WTC11 (cell line): Measurements from ENCODE around the gene NWD2. TPM values are rescaled to one million over a fixed set of nuclear protein-coding genes. Genes with fewer than 3 reads are reported as not detected.
A peak's percentile ranks its signal among the peaks of the same experiment; 100 is the strongest.

ENCODE experiments used
- ATAC-seq: fragments of 200-7000 bp; cut with Tn5 transposase; 2 replicates; pipeline ENCODE4 v1.10.0; 2021; ENCODE audit warnings: mild to moderate bottlenecking, moderate library complexity
- CTCF ChIA-PET: fragments of 300-600 bp; sonication (Branson Sonifier 250); formaldehyde crosslinking; loops from one replicate; lab custom pipeline; 2021; ENCODE audit warnings: antibody characterized with exemption; lab: Charles Lee
- POLR2A ChIA-PET: fragments of 350-600 bp; sonication (Branson Sonifier 250); formaldehyde crosslinking; loops from one replicate; lab custom pipeline; 2021; ENCODE audit warnings: antibody characterized with exemption; lab: Charles Lee
- DNase-seq: peaks from one replicate; pipeline ENCODE4 v3.0.0; 2021; ENCODE audit warnings: low spot score
- H3K27ac Mint-ChIP-seq: 2 replicates; pipeline ENCODE4 v1.8.0; 2021; ENCODE audit warnings: mixed read lengths
- H3K27me3 Mint-ChIP-seq: 2 replicates; pipeline ENCODE4 v1.8.0; 2021; ENCODE audit warnings: low read depth, mild to moderate bottlenecking, moderate library complexity, mixed read lengths
- H3K36me3 Mint-ChIP-seq: 2 replicates; pipeline ENCODE4 v1.8.0; 2021; ENCODE audit warnings: mixed read lengths
- H3K4me1 Mint-ChIP-seq: 2 replicates; pipeline ENCODE4 v1.8.0; 2022; ENCODE audit warnings: mixed read lengths
- H3K4me3 Mint-ChIP-seq: 2 replicates; pipeline ENCODE4 v1.8.0; 2021; ENCODE audit warnings: mild to moderate bottlenecking, moderate library complexity, mixed read lengths
- H3K9me3 Mint-ChIP-seq: 2 replicates; pipeline ENCODE4 v1.8.0; 2021; ENCODE audit warnings: mixed read lengths
- CDX4 ChIP-seq: fragments of 250-450 bp; sonication (Bioruptor Pico); IDR thresholded peaks from 2 replicates; pipeline ENCODE4 v1.9.0; 2021; ENCODE audit warnings: moderate library complexity, mild to moderate bottlenecking, inconsistent platforms, borderline replicate concordance
- CREM ChIP-seq: sonication (generic); formaldehyde crosslinking; IDR thresholded peaks from 2 replicates; pipeline ENCODE4 v1.8.1; 2022; ENCODE audit warnings: mild to moderate bottlenecking, missing genetic modification reagents, moderate library complexity
- EMX1 ChIP-seq: fragments of 250-450 bp; sonication (Bioruptor Pico); IDR thresholded peaks from 2 replicates; pipeline ENCODE4 v1.8.0; 2021; ENCODE audit warnings: mild to moderate bottlenecking
- ERG ChIP-seq: fragments of 250-450 bp; sonication (Bioruptor Pico); IDR thresholded peaks from 2 replicates; pipeline ENCODE4 v1.8.0; 2021; ENCODE audit warnings: mild to moderate bottlenecking
- FOXJ3 ChIP-seq: sonication (generic); formaldehyde crosslinking; IDR thresholded peaks from 2 replicates; pipeline ENCODE4 v1.9.0; 2021; ENCODE audit warnings: missing genetic modification reagents, mild to moderate bottlenecking, borderline replicate concordance
- FOXP1 ChIP-seq: sonication (generic); formaldehyde crosslinking; IDR thresholded peaks from 2 replicates; pipeline ENCODE4 v1.8.0; 2022; ENCODE audit warnings: missing genetic modification reagents, mild to moderate bottlenecking, moderate library complexity, borderline replicate concordance
- GTF2I ChIP-seq: fragments of 250-450 bp; sonication (Bioruptor Pico); conservative IDR thresholded peaks from 2 replicates; pipeline ENCODE4 v1.4.0; 2021; ENCODE audit warnings: mild to moderate bottlenecking
- IRF1 ChIP-seq: sonication (generic); formaldehyde crosslinking; IDR thresholded peaks from 2 replicates; pipeline ENCODE4 v1.8.0; 2023; ENCODE audit warnings: missing genetic modification reagents
- KAT7 ChIP-seq: sonication (generic); formaldehyde crosslinking; IDR thresholded peaks from 2 replicates; pipeline ENCODE4 v1.8.1; 2023; ENCODE audit warnings: missing genetic modification reagents, mild to moderate bottlenecking, borderline replicate concordance
- MXD4 ChIP-seq: fragments of 250-450 bp; sonication (Bioruptor Pico); IDR thresholded peaks from 2 replicates; pipeline ENCODE4 v1.8.0; 2021; ENCODE audit warnings: mild to moderate bottlenecking, moderate library complexity, borderline replicate concordance
- NFYB ChIP-seq: sonication (generic); formaldehyde crosslinking; conservative IDR thresholded peaks from 2 replicates; pipeline ENCODE4 v1.8.0; 2022; ENCODE audit warnings: low read depth, missing genetic modification reagents
- NR1H2 ChIP-seq: sonication (generic); formaldehyde crosslinking; IDR thresholded peaks from 2 replicates; pipeline ENCODE4 v1.9.0; 2021; ENCODE audit warnings: mild to moderate bottlenecking, moderate library complexity, missing genetic modification reagents
- NR3C1 ChIP-seq: sonication (generic); formaldehyde crosslinking; conservative IDR thresholded peaks from 2 replicates; pipeline ENCODE4 v1.8.1; 2023; ENCODE audit warnings: low read depth, mild to moderate bottlenecking, missing genetic modification reagents
- OVOL2 ChIP-seq: fragments of 250-450 bp; sonication (Bioruptor Pico); IDR thresholded peaks from 2 replicates; pipeline ENCODE4 v1.9.0; 2021; ENCODE audit warnings: mild to moderate bottlenecking, borderline replicate concordance
- PRRX2 ChIP-seq: fragments of 250-450 bp; sonication (Bioruptor Pico); IDR thresholded peaks from 2 replicates; pipeline ENCODE4 v1.8.0; 2021; ENCODE audit warnings: mild to moderate bottlenecking
- RELA ChIP-seq: sonication (generic); formaldehyde crosslinking; IDR thresholded peaks from 2 replicates; pipeline ENCODE4 v1.8.1; 2022; ENCODE audit warnings: missing genetic modification reagents, mild to moderate bottlenecking, borderline replicate concordance
- SMAD3 ChIP-seq: sonication (generic); formaldehyde crosslinking; IDR thresholded peaks from 2 replicates; pipeline ENCODE4 v1.8.0; 2022; ENCODE audit warnings: missing genetic modification reagents, mild to moderate bottlenecking, borderline replicate concordance
- SOX15 ChIP-seq: fragments of 250-450 bp; sonication (Bioruptor Pico); IDR thresholded peaks from 2 replicates; pipeline ENCODE4 v1.9.0; 2021; ENCODE audit warnings: mild to moderate bottlenecking
- TCF7 ChIP-seq: sonication (generic); formaldehyde crosslinking; IDR thresholded peaks from 2 replicates; pipeline ENCODE4 v1.8.0; 2022; ENCODE audit warnings: mild to moderate bottlenecking, low read depth, missing genetic modification reagents, moderate library complexity
- USF1 ChIP-seq: sonication (generic); formaldehyde crosslinking; IDR thresholded peaks from 2 replicates; pipeline ENCODE4 v1.8.0; 2022; ENCODE audit warnings: mild to moderate bottlenecking, missing genetic modification reagents
- ZBTB21 ChIP-seq: sonication (generic); formaldehyde crosslinking; IDR thresholded peaks from 2 replicates; pipeline ENCODE4 v1.8.1; 2023; ENCODE audit warnings: mild to moderate bottlenecking, missing genetic modification reagents, borderline replicate concordance
- ZNF317 ChIP-seq: sonication (generic); formaldehyde crosslinking; IDR thresholded peaks from 2 replicates; pipeline ENCODE4 v1.8.1; 2023; ENCODE audit warnings: low read depth, mild to moderate bottlenecking, moderate library complexity, missing genetic modification reagents, borderline replicate concordance
- total RNA-seq: library from RNA; stranded (reverse); gene quantifications from 3 replicates; pipeline ENCODE4 v1.2.3, GENCODE V29; 2021
- TF ChIP-seq, protein P1 (sequence below): fragments of 250-450 bp; sonication (Bioruptor Pico); IDR thresholded peaks from 2 replicates; pipeline ENCODE4 v1.9.0; 2021; ENCODE audit warnings: mild to moderate bottlenecking
- TF ChIP-seq, protein P2 (sequence below): sonication (generic); formaldehyde crosslinking; conservative IDR thresholded peaks from 2 replicates; pipeline ENCODE4 v1.8.1; 2023; ENCODE audit warnings: mild to moderate bottlenecking, low read depth, missing genetic modification reagents, moderate library complexity
- TF ChIP-seq, protein P3 (sequence below): sonication (generic); formaldehyde crosslinking; IDR thresholded peaks from 2 replicates; pipeline ENCODE4 v1.8.1; 2023; ENCODE audit warnings: mild to moderate bottlenecking, missing genetic modification reagents, moderate library complexity

NWD2 gene
- total RNA-seq, 1 experiment from 2014 or later, result 0.07 TPM

GRCh38 chr4:37415845-37416369 is 171.4 kb downstream of the NWD2 start:
- no peaks in the 10 kb centered on the region for H3K36me3 Mint-ChIP-seq
- TF ChIP-seq, protein P1, sequence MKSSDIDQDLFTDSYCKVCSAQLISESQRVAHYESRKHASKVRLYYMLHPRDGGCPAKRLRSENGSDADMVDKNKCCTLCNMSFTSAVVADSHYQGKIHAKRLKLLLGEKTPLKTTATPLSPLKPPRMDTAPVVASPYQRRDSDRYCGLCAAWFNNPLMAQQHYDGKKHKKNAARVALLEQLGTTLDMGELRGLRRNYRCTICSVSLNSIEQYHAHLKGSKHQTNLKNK, result no peak
- TF ChIP-seq TCF7 (CRISPR knock-in tag) (no peak), SOX15 (CRISPR knock-in tag) (no peak), CREM (no peak), FOXP1 (CRISPR knock-in tag) (no peak), GTF2I (CRISPR knock-in tag) (peak; percentile 55; the same call in 1 of the 2 replicates), EMX1 (CRISPR knock-in tag) (no peak), KAT7 (no peak), OVOL2 (CRISPR knock-in tag) (no peak)
- no peaks in the 10 kb centered on the region; the same call in 1 of the 2 replicates for H3K27me3 Mint-ChIP-seq
- DNase-seq (peak; percentile 13), ATAC-seq (peak; percentile 76)
- peaks cover 10% of the 10 kb centered on the region for H3K9me3 Mint-ChIP-seq
- ChIA-PET POLR2A (no interaction called here), CTCF (no interaction called here)
- no peak overlapping the region for H3K4me3 Mint-ChIP-seq
- no peak overlapping the region for H3K27ac Mint-ChIP-seq
- no peaks in the 10 kb centered on the region for H3K4me1 Mint-ChIP-seq

- ATAC-seq (no peak), DNase-seq (no peak)
- CTCF ChIA-PET, result no interaction called here
- no peaks in the 10 kb centered on the region; the same call in 1 of the 2 replicates for H3K27me3 Mint-ChIP-seq
- no peak overlapping the region for H3K27ac Mint-ChIP-seq
- no peak for TF ChIP-seq RELA
- no peak for TF ChIP-seq NR3C1 (CRISPR knock-in tag)
- TF ChIP-seq, protein P2, sequence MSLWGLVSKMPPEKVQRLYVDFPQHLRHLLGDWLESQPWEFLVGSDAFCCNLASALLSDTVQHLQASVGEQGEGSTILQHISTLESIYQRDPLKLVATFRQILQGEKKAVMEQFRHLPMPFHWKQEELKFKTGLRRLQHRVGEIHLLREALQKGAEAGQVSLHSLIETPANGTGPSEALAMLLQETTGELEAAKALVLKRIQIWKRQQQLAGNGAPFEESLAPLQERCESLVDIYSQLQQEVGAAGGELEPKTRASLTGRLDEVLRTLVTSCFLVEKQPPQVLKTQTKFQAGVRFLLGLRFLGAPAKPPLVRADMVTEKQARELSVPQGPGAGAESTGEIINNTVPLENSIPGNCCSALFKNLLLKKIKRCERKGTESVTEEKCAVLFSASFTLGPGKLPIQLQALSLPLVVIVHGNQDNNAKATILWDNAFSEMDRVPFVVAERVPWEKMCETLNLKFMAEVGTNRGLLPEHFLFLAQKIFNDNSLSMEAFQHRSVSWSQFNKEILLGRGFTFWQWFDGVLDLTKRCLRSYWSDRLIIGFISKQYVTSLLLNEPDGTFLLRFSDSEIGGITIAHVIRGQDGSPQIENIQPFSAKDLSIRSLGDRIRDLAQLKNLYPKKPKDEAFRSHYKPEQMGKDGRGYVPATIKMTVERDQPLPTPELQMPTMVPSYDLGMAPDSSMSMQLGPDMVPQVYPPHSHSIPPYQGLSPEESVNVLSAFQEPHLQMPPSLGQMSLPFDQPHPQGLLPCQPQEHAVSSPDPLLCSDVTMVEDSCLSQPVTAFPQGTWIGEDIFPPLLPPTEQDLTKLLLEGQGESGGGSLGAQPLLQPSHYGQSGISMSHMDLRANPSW, result no peak
- no peak for TF ChIP-seq ZNF317 (CRISPR knock-in tag)
- TF ChIP-seq ERG (CRISPR knock-in tag), result no peak
- no peak for TF ChIP-seq CDX4 (CRISPR knock-in tag)
- TF ChIP-seq USF1 (CRISPR knock-in tag), result no peak
- TF ChIP-seq EMX1 (CRISPR knock-in tag), result no peak
- TF ChIP-seq NR1H2 (CRISPR knock-in tag), result no peak
- no peak for TF ChIP-seq IRF1 (CRISPR knock-in tag)
- no peak for TF ChIP-seq MXD4 (CRISPR knock-in tag)
- TF ChIP-seq, protein P3, sequence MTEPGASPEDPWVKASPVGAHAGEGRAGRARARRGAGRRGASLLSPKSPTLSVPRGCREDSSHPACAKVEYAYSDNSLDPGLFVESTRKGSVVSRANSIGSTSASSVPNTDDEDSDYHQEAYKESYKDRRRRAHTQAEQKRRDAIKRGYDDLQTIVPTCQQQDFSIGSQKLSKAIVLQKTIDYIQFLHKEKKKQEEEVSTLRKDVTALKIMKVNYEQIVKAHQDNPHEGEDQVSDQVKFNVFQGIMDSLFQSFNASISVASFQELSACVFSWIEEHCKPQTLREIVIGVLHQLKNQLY (CRISPR knock-in tag), result no peak
- TF ChIP-seq SMAD3 (CRISPR knock-in tag), result no peak
- no peak for TF ChIP-seq PRRX2
- no peak for TF ChIP-seq ZBTB21 (CRISPR knock-in tag)
- no peak for TF ChIP-seq FOXJ3 (CRISPR knock-in tag)
- no peak for TF ChIP-seq NFYB
- H3K4me3 Mint-ChIP-seq, result no peak overlapping the region
- peaks cover 12% of the 10 kb centered on the region for H3K9me3 Mint-ChIP-seq
- no peaks in the 10 kb centered on the region for H3K4me1 Mint-ChIP-seq
- H3K36me3 Mint-ChIP-seq, result no peaks in the 10 kb centered on the region
- POLR2A ChIA-PET, result no interaction called here
Observed at GRCh38 chr4:37421614-37422013, 177.1 kb downstream of the NWD2 start.
